K562 (cell line): ENCODE data around the gene KDM2B. TPM values are rescaled to one million over a fixed set of nuclear protein-coding genes. Genes with fewer than 3 reads are reported as not detected.

Source experiments
- ATAC-seq: fragments of 200-7000 bp; cut with Tn5 transposase; 3 replicates; pipeline ENCODE4 v1.9.1; 2020; ENCODE audit warnings: moderate library complexity
- BruUV-seq: library from RNA; stranded (reverse); fragments of 400-500 nt; replicated peaks from 2 replicates; lab custom pipeline; 2021; lab: Mats Ljungman, UMichigan
- CTCF ChIA-PET: fragments of 300-600 bp; formaldehyde crosslinking; extraction: SDS; loops from one replicate; lab custom pipeline; 2021; ENCODE audit warnings: low intra/inter-chr PET ratio; lab: Yijun Ruan, JAX
- POLR2A ChIA-PET: fragments of 300-600, 350-650 bp; sonication (Branson Sonifier 250); formaldehyde crosslinking; extraction: SDS; loops from one replicate; lab custom pipeline; 2021; ENCODE audit warnings: antibody characterized with exemption, inconsistent platforms; lab: Yijun Ruan, JAX
- DNase-seq, 4 experiments: peaks; one replicate each; pipeline versions ENCODE4 v3.0.0 to v3.0.0-alpha.2; 2011 to 2018; ENCODE audit warnings: low spot score in 3 of 4, mixed read lengths in 3 of 4; ENCODE audit errors: extremely low read depth in 1 of 4
- FAIRE-seq: peaks from 2 replicates; lab custom pipeline; 2011; peaks lifted over from hg19 to GRCh38; lab: Jason Lieb, UNC
- H2AFZ ChIP-seq: 2 replicates; pipeline ENCODE4 v1.6.0; 2011; ENCODE audit warnings: low read depth, low read length, control low read depth, inconsistent platforms
- H3K27ac ChIP-seq: fragments of 200-600 bp; 3 replicates; pipeline ENCODE4 v1.8.0; 2011; ENCODE audit warnings: low read depth, mild to moderate bottlenecking, control low read depth, inconsistent platforms, low read length, moderate library complexity, mixed read lengths; ENCODE audit errors: extremely low read depth
- H3K27me3 ChIP-seq, 2 experiments: fragments of 300-600 bp in 1 of 2; 2 replicates in 1 of 2; 3 replicates in 1 of 2; pipeline versions ENCODE4 v1.6.0 to v1.8.0; 2011; ENCODE audit warnings: inconsistent platforms in 2 of 2, low read length in 2 of 2, mild to moderate bottlenecking in 1 of 2, mixed read lengths in 1 of 2, moderate library complexity in 1 of 2; ENCODE audit not compliant: control insufficient read depth in 2 of 2, insufficient read depth in 2 of 2
- H3K36me3 ChIP-seq: fragments of 300-600 bp; 3 replicates; pipeline ENCODE4 v1.8.0; 2011; ENCODE audit warnings: mild to moderate bottlenecking, low read length, inconsistent platforms; ENCODE audit not compliant: control insufficient read depth, insufficient read depth
- H3K4me1 ChIP-seq, 2 experiments: fragments of 200-600 bp in 1 of 2; replicated peaks in 1 of 2; 2 replicates in 1 of 2; 3 replicates in 1 of 2; pipeline versions ENCODE4 v1.5.1 to v1.8.0; 2011; ENCODE audit warnings: inconsistent platforms in 2 of 2, low read length in 2 of 2, mild to moderate bottlenecking in 1 of 2, mixed read lengths in 1 of 2, moderate library complexity in 1 of 2; ENCODE audit not compliant: control insufficient read depth in 2 of 2, insufficient read depth in 2 of 2
- H3K4me2 ChIP-seq: 2 replicates; pipeline ENCODE4 v1.6.1; 2011; ENCODE audit warnings: low read length, control low read depth, inconsistent platforms, mixed read lengths; ENCODE audit not compliant: insufficient read depth
- H3K4me3 ChIP-seq: fragments of 200-600 bp; sonication (generic), shearing (Covaris generic); 2 replicates; pipeline ENCODE4 v1.5.1; 2016; ENCODE audit warnings: control low read depth, inconsistent platforms
- H3K79me2 ChIP-seq: fragments of 200-600 bp; 3 replicates; pipeline ENCODE4 v1.8.0; 2011; ENCODE audit warnings: low read length, inconsistent platforms; ENCODE audit not compliant: control insufficient read depth, insufficient read depth
- H3K9ac ChIP-seq, 2 experiments: 2 replicates each; pipeline versions ENCODE4 v1.6.0 to v1.6.1; 2011; ENCODE audit warnings: low read depth in 2 of 2, low read length in 2 of 2, control low read depth in 1 of 2, inconsistent platforms in 1 of 2, mild to moderate bottlenecking in 1 of 2, mixed read lengths in 1 of 2; ENCODE audit not compliant: insufficient read depth in 1 of 2
- H3K9me1 ChIP-seq: one replicate; pipeline ENCODE4 v1.6.0; 2011; ENCODE audit warnings: inconsistent platforms, mild to moderate bottlenecking, low read length, moderate library complexity; ENCODE audit not compliant: control insufficient read depth, insufficient read depth
- H3K9me3 ChIP-seq: replicated peaks from 2 replicates; pipeline ENCODE4 v1.5.1; 2011; ENCODE audit warnings: low read depth, low read length, inconsistent platforms; ENCODE audit not compliant: control insufficient read depth, insufficient read depth
- H4K20me1 ChIP-seq: replicated peaks from 2 replicates; pipeline ENCODE4 v1.6.1; 2011; ENCODE audit warnings: low read length, inconsistent platforms, mixed read lengths; ENCODE audit not compliant: control insufficient read depth, insufficient read depth
- ARID3A ChIP-seq: IDR thresholded peaks from 2 replicates; pipeline ENCODE4 v1.6.1; 2012; ENCODE audit warnings: low read depth, low read length, improper control_type of control experiment, borderline replicate concordance
- ATF4 ChIP-seq: fragments of 450-650 bp; formaldehyde crosslinking; IDR thresholded peaks from 2 replicates; pipeline ENCODE4 v1.4.0; 2022; ENCODE audit warnings: mild to moderate bottlenecking, moderate library complexity
- CREBBP ChIP-seq: IDR thresholded peaks from one replicate; pipeline ENCODE4 v1.6.1; 2012; ENCODE audit warnings: low read depth, mild to moderate bottlenecking, control low read depth, inconsistent platforms, low read length
- EHMT2 ChIP-seq: fragments of 450-650 bp; IDR thresholded peaks from 2 replicates; pipeline ENCODE4 v1.6.1; 2018; ENCODE audit warnings: antibody characterized with exemption
- GABPB2 ChIP-seq: fragments of 250-450 bp; sonication (Bioruptor Pico); conservative IDR thresholded peaks from 2 replicates; pipeline ENCODE4 v1.5.1; 2021; ENCODE audit warnings: mild to moderate bottlenecking
- KLF13 ChIP-seq: fragments of 450-650 bp; IDR thresholded peaks from 2 replicates; pipeline ENCODE4 v1.6.1; 2016; ENCODE audit warnings: missing genetic modification characterization, low read depth, mild to moderate bottlenecking, missing compliant biosample characterization, moderate library complexity, borderline replicate concordance
- MIER1 ChIP-seq: fragments of 450-650 bp; IDR thresholded peaks from 2 replicates; pipeline ENCODE4 v1.6.1; 2016; ENCODE audit warnings: antibody characterized with exemption, mild to moderate bottlenecking, low read depth
- REST ChIP-seq, 2 experiments: fragments of 450-650 bp; formaldehyde crosslinking in 1 of 2; IDR thresholded peaks; 2 replicates each; pipeline versions ENCODE4 v1.4.0 to v1.6.1; 2014 to 2020; ENCODE audit warnings: mild to moderate bottlenecking in 2 of 2, borderline replicate concordance in 1 of 2, low read depth in 1 of 2
- TAF15 ChIP-seq: fragments of 200-400 bp; formaldehyde crosslinking; IDR thresholded peaks from 2 replicates; pipeline ENCODE4 v1.6.1; 2017; ENCODE audit warnings: mild to moderate bottlenecking, low read depth, low read length, moderate library complexity
- ZBTB34 ChIP-seq: fragments of 250-450 bp; sonication (Bioruptor Pico); IDR thresholded peaks from 2 replicates; pipeline ENCODE4 v1.8.0; 2021; ENCODE audit warnings: mild to moderate bottlenecking, moderate library complexity
- WGBS: fragments of 100-300 bp; shearing (Covaris generic); methylation state at CpG from one replicate; pipeline ENCODE4 v1.1.6; 2016; ENCODE audit warnings: low coverage, mixed read lengths; ENCODE audit not compliant: insufficient coverage; ENCODE audit errors: missing lambda C conversion rate; 5-methylcytosine and 5-hydroxymethylcytosine counted together
- in situ Hi-C: fragments of 300-500 bp; cut with MboI; formaldehyde crosslinking; loops from 4 replicates; pipeline ENCODE4 v1.15.0; 2018; ENCODE audit warnings: inconsistent platforms, mixed read lengths
- intact Hi-C: fragments of 100-400 bp; cut with micrococcal nuclease; formaldehyde crosslinking; loops from 2 replicates; pipeline ENCODE4 v1.14.2; 2022
- polyA plus RNA-seq, 8 experiments: library from polyadenylated mRNA; depleted of rRNA in 4 of 8; stranded (reverse) in 5 of 8; unstranded in 3 of 8; fragments of >200 nt; fragmentation: Nextera tagmentation in 2 of 8; fragmentation: Illumina TruSeq in 1 of 8; extraction: Ambion mirVana in 2 of 8; extraction: Trizol in 1 of 8; gene quantifications; 2 replicates each; pipeline versions ENCODE4 v1.2.1 to v1.2.3, GENCODE V29; 2011 to 2014; ENCODE audit warnings: inconsistent platforms in 1 of 8, missing spikeins in 1 of 8
- total RNA-seq, 7 experiments: library from RNA; depleted of rRNA in 6 of 7; stranded (reverse); fragments of >200 nt in 6 of 7; fragmentation: Illumina TruSeq in 2 of 7; extraction: Trizol in 2 of 7; gene quantifications; 2 replicates each; pipeline versions ENCODE4 v1.2.1 to v1.2.3, GENCODE V29; 2011 to 2021; ENCODE audit warnings: low replicate concordance in 1 of 7

Gene KDM2B
- total and polyA plus RNA-seq, 9 of the 15 experiments (the other 6 are each of a cell fraction or from before 2014, with no cell fraction given), result 7.4 to 50.5 (median 22.5) TPM

- Histone ChIP-seq H3K36me3 (peaks cover 26% of the 10 kb centered on the region; the same call in 2 of the 3 replicates), H3K4me3 (no peak overlapping the region), H2AFZ (no peak overlapping the region), H3K9ac (peak overlapping the region in 1 of 2 experiments; percentile 1; a peak in 1 of 4 replicates), H3K27me3 (no peaks in the 10 kb centered on the region), H3K4me1 (peaks cover 0 to 19% of the 10 kb centered on the region in 2 experiments; a peak in 2 of 5 replicates), H3K27ac (no peak overlapping the region), H3K4me2 (no peak overlapping the region), H4K20me1 (peaks cover 1% of the 10 kb centered on the region), H3K9me1 (no peaks in the 10 kb centered on the region), H3K9me3 (no peaks in the 10 kb centered on the region), H3K79me2 (peaks cover 70% of the 10 kb centered on the region)
- POLR2A ChIA-PET, result interaction anchor here (0.6 to 1.3 kb wide), 3 partner anchors 10 to 218 kb away, joined by 3 read pairs; no protein-coding TSS in a partner anchor
- DNase-seq, result no peak
- no peak for ATAC-seq
- no TSS peak for BruUV-seq
- FAIRE-seq, result no peak
- intact Hi-C loops (no loop called here), in situ Hi-C loops (no loop called here)
- 77% methylated on average over 8 of the region's 8 CpGs for WGBS
- CTCF ChIA-PET, result no interaction called here
- TF ChIP-seq KLF13, result no peak
- TF ChIP-seq ATF4, result no peak
- TF ChIP-seq MIER1, result no peak
- no peak for TF ChIP-seq EHMT2
- no peak for TF ChIP-seq ZBTB34
- no peak for TF ChIP-seq CREBBP
- TF ChIP-seq TAF15, result no peak
- TF ChIP-seq GABPB2 (CRISPR knock-in tag), result no peak
- TF ChIP-seq REST (IDR thresholded peaks at IDR 0.05; ENCODE audit: borderline replicate concordance), result no peak
- no peak for TF ChIP-seq REST (CRISPR knock-in tag; IDR thresholded peaks at IDR 0.05; ENCODE audit: low read depth)
- no peak for TF ChIP-seq ARID3A
Observed at GRCh38 chr12:121456551-121456950, 124.3 kb downstream of the KDM2B start.
